Subcutaneous adipose tissue (tissue), 4 donors: ENCODE data around the gene ASPG. TPM values are rescaled to one million over a fixed set of nuclear protein-coding genes. Genes with fewer than 3 reads are reported as not detected.

ENCODE experiments used
- CTCF ChIP-seq: fragments of 450-650 bp; IDR thresholded peaks from one replicate; pipeline ENCODE4 v1.5.1; 2016; ENCODE audit warnings: low read depth, mild to moderate bottlenecking, control low read depth, antibody characterized with exemption, moderate library complexity
- total RNA-seq, 4 donors: library from RNA; depleted of rRNA; stranded (reverse); fragments of >200 nt; gene quantifications; one replicate each; pipeline ENCODE4 v1.1.0, GENCODE V29; 2016

Gene ASPG
- total RNA-seq, 4 donors from 2014 or later, result 1.5 TPM; not detected in 3

GRCh38 chr14:104125011-104125410 is 39.5 kb downstream of the ASPG start:
- no peak for TF ChIP-seq CTCF

- no peak for TF ChIP-seq CTCF
Measured at GRCh38 chr14:104126753-104127152, 41.3 kb downstream of the ASPG start.

- no peak for TF ChIP-seq CTCF
Measured at GRCh38 chr14:104128981-104129380, 43.5 kb downstream of the ASPG start.

GRCh38 chr14:104129556-104129955 is 44.1 kb downstream of the ASPG start:
- no peak for TF ChIP-seq CTCF

GRCh38 chr14:104130974-104131651 is 45.6 kb downstream of the ASPG start:
- TF ChIP-seq CTCF, result no peak

GRCh38 chr14:104131968-104132732 is 46.6 kb downstream of the ASPG start:
- TF ChIP-seq CTCF, result no peak

GRCh38 chr14:104132981-104133380 is 47.5 kb downstream of the ASPG start:
- no peak for TF ChIP-seq CTCF
